Muscle of leg (tissue), 11 donors: ENCODE results near the gene USP34. TPM values are rescaled to one million over a fixed set of nuclear protein-coding genes. Genes with fewer than 3 reads are reported as not detected.
"Not testable (repeated sequence)": the region's sequence is repeated elsewhere in the genome, so short reads cannot be mapped to it uniquely, and the experiment has no call there.

Source experiments
- DNase-seq: peaks from one replicate; pipeline ENCODE4 v3.0.0; 2013
- H3K27ac ChIP-seq: one replicate; pipeline ENCODE4 v1.5.1; 2013; ENCODE audit warnings: mild to moderate bottlenecking, low read length, control low read depth
- H3K27me3 ChIP-seq: one replicate; pipeline ENCODE4 v1.6.1; 2013; ENCODE audit warnings: low read length; ENCODE audit not compliant: control insufficient read depth, insufficient read depth
- H3K36me3 ChIP-seq: one replicate; pipeline ENCODE4 v1.6.1; 2013; ENCODE audit warnings: low read length; ENCODE audit not compliant: control insufficient read depth, insufficient read depth
- H3K4me1 ChIP-seq: one replicate; pipeline ENCODE4 v1.6.1; 2013; ENCODE audit warnings: low read length; ENCODE audit not compliant: control insufficient read depth, insufficient read depth
- H3K4me3 ChIP-seq: one replicate; pipeline ENCODE4 v1.5.1; 2013; ENCODE audit warnings: low read length, control low read depth
- H3K9me3 ChIP-seq: replicated peaks from 2 replicates; pipeline ENCODE4 v1.6.1; 2013; ENCODE audit warnings: low read depth, low read length; ENCODE audit not compliant: control insufficient read depth
- WGBS: methylation state at CpG from one replicate; pipeline ENCODE4 v1.1.5; 2013; ENCODE audit warnings: missing lambda C conversion rate; ENCODE audit not compliant: insufficient coverage; 5-methylcytosine and 5-hydroxymethylcytosine counted together
- polyA plus RNA-seq, 8 donors: library from polyadenylated mRNA; unstranded; fragments of 120-200 nt; gene quantifications; one replicate each; pipeline versions ENCODE4 v1.2.1 to v1.2.3, GENCODE V29; 2013; ENCODE audit warnings: inconsistent platforms in 1 of 8, low replicate concordance in 1 of 8; ENCODE audit not compliant: insufficient read length in 8 of 8, insufficient read depth in 1 of 8
- total RNA-seq: library from RNA; stranded (reverse); fragments of 120-200 nt; gene quantifications from one replicate; pipeline ENCODE4 v1.2.4, GENCODE V29; 2013

The USP34 gene
- total and polyA plus RNA-seq, 9 donors = 62.5 to 88.2 (median 77.9) TPM

GRCh38 chr2:61165082-61165481, 305.8 kb downstream of the USP34 start:
- H3K27ac ChIP-seq, H3K9me3 ChIP-seq, H3K27me3 ChIP-seq, H3K4me1 ChIP-seq, H3K4me3 ChIP-seq, DNase-seq: not testable (repeated sequence)
- 57% methylated on average over 1 of the region's 7 CpGs for WGBS
- peaks cover 20% of the 10 kb centered on the region for H3K36me3 ChIP-seq

DNA sequence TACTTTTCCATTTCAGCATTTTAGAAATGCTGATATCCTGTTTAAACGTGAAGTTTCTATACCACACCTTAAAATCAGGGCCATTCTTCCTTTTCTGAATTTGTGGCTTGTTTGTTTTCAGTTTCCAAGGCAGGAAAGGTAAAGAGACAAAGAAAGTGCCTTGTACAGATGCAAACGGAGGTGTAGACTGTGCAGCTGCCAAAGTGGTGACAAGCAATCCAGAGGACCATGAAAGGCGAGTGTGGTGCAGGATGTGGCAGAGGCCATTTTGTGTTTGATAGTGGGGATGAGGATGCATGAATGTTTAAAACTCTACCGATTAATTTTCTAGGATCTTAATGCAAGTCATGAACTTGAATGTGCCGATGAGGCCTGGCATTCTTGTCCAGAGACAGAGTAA, 308.2 kb downstream of the USP34 start:
- no peak overlapping the region for H3K4me3 ChIP-seq
- H3K9me3 ChIP-seq = peaks cover 2% of the 10 kb centered on the region
- WGBS = 96% methylated on average over 4 of the region's 5 CpGs
- no peaks in the 10 kb centered on the region for H3K4me1 ChIP-seq
- peaks cover 25% of the 10 kb centered on the region for H3K36me3 ChIP-seq
- H3K27me3 ChIP-seq = no peaks in the 10 kb centered on the region
- DNase-seq = no peak
- H3K27ac ChIP-seq = no peak overlapping the region

GRCh38 chr2:61161888-61162287, 309.0 kb downstream of the USP34 start, which contains the start of gene C2orf74:
Gene C2orf74 (plus strand): TSS chr2:61162188. CDS start chr2:61162515, 327 bp downstream.
- Histone ChIP-seq H3K9me3 (peaks cover 2% of the 10 kb centered on the region), H3K4me3 (no peak within 1 kb of the TSS), H3K36me3 (peaks cover 24% of the 10 kb centered on the region), H3K27ac (no peak within 1 kb of the TSS), H3K4me1 (no peaks in the 10 kb centered on the region), H3K27me3 (no peaks in the 10 kb centered on the region)
- WGBS = 91% methylated on average over 2 of the region's 5 CpGs
- no peak for DNase-seq

GRCh38 chr2:61158356-61158955, 312.4 kb downstream of the USP34 start:
- H3K36me3 ChIP-seq = peaks cover 9% of the 10 kb centered on the region
- no peaks in the 10 kb centered on the region for H3K27me3 ChIP-seq
- H3K4me3 ChIP-seq = no peak overlapping the region
- no peaks in the 10 kb centered on the region for H3K4me1 ChIP-seq
- no peak overlapping the region for H3K27ac ChIP-seq
- H3K9me3 ChIP-seq = peaks cover 2% of the 10 kb centered on the region
- DNase-seq = no peak
- WGBS = 55% methylated on average over 3 of the region's 3 CpGs

DNA sequence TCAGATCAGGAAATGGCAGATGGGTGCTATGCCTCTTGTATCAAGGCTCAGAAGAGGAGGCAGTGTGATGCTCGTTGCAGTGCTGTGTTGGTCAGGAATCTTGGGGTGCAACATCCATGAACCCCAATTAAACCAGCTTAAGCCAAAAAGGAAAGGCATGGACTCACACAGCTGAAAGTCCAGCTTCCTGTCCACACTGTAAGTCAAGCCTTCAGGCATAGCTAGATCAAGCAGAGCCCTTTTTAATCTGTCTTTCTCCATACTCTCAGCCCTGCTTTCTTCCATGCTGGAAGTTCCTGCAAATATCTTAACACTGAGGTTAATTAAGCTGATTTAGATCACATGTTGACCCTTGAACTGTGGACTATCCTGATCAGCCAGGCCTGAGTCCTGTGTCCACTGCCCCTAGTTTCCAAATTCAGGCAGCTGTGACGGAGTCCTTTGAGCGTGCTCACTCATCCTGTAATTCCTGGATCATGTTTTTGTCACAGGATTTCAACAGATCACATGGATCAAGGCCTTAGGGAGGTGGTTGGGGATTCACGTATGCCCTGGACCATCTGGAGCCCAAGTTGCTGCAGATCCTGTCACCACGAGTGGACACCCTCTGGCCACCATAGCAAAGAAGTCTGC, 313.4 kb downstream of the USP34 start:
- 100% methylated on average over 2 of the region's 5 CpGs for WGBS
- no peak overlapping the region for H3K27ac ChIP-seq
- DNase-seq = no peak

DNA sequence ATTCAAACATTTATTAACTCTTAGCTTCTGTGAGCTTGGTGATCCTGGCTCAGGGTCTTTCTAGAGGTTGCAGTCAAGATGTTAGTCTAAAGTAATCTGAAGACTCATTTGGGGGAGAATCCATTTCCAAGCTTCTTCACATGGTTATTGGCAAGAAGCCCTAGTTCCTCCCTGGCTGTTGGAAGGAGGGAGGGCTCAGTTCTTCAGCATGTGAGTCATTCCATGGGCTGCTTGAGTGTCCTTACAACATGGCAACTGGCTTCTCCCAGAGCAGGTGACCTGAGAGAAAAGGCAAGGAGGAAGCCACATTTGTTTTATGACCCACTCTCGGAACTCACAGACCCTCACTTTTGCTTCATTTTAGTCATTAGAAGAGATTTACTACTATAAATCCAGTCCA, 319.5 kb downstream of the USP34 start:
- no peaks in the 10 kb centered on the region for H3K4me1 ChIP-seq
- H3K36me3 ChIP-seq = peaks cover 28% of the 10 kb centered on the region
- no peaks in the 10 kb centered on the region for H3K27me3 ChIP-seq
- WGBS = no CpG with 5 or more reads among the region's 1 CpG
- H3K27ac ChIP-seq = no peak overlapping the region
- H3K4me3 ChIP-seq = no peak overlapping the region
- DNase-seq = no peak
- no peaks in the 10 kb centered on the region for H3K9me3 ChIP-seq

More for the DNA sequence above, 313.4 kb downstream of the USP34 start:
- Histone ChIP-seq H3K36me3 (peaks cover 9% of the 10 kb centered on the region), H3K4me3 (no peak overlapping the region), H3K4me1 (no peaks in the 10 kb centered on the region), H3K9me3 (peaks cover 2% of the 10 kb centered on the region), H3K27me3 (no peaks in the 10 kb centered on the region)

DNA sequence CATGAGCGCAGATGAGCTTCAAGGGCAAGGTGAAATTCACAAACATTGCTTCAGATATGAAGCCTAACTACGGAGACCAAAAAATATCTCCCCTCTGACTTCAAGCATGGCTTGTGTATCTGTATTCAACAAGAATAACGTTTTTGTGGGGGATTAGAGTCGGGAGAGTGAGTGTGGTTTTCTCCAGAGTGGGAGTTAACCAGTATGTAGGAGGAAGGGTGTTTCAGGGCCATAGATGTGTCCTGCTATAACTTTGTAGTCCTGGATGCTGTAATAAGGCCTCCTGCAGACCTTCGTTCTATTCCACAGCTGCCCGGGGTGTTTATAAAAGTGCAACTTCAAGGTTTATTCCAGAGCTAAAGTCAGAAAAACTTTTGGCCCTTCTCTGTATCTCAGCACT, 321.8 kb downstream of the USP34 start:
- H3K4me1 ChIP-seq = peaks cover 4% of the 10 kb centered on the region
- H3K27me3 ChIP-seq = no peaks in the 10 kb centered on the region
- no peaks in the 10 kb centered on the region for H3K9me3 ChIP-seq
- 91% methylated on average over 4 of the region's 6 CpGs for WGBS
- H3K27ac ChIP-seq = no peak overlapping the region
- H3K4me3 ChIP-seq = no peak overlapping the region
- H3K36me3 ChIP-seq = peaks cover 28% of the 10 kb centered on the region
- DNase-seq = no peak

DNA sequence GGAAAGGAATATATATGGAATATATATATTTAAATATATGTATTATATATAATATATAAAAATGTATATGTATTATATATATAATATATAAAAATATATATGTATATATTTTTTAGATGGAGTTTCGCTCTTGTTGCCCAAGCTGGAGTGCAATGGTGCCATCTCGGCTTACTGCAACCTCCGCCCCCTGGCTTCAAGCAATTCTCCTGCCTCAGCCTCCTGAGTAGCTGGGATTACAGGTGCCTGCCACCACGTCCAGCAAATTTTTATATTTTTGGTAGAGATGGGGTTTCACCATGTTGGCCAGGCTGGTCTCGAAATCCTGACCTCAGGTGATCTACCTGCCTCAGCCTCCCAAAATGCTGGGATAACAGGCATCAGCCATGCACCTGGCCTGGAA, 322.8 kb downstream of the USP34 start:
- no CpG with 5 or more reads among the region's 5 CpGs for WGBS
- DNase-seq, H3K9me3 ChIP-seq, H3K4me3 ChIP-seq, H3K27ac ChIP-seq, H3K4me1 ChIP-seq, H3K27me3 ChIP-seq: not testable (repeated sequence)
- peaks cover 28% of the 10 kb centered on the region for H3K36me3 ChIP-seq

DNA sequence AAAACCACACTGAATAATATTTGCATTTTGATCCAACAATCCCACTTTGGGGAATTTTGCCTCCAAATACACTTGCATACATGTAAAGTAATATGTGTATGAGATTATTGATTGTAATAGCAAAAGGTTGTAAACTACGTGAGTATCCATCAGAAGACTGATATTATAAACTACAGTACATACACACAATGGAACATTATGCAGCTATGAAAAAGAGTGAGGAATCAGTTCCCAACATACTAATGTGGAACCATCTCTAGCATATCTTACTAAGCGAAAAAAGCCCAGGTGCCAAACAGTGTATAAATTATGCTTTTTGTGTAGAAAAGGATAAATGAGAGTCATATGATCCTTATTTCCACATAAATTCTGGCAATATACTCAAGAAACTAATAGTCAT, 324.9 kb downstream of the USP34 start:
- no peak for DNase-seq
- Histone ChIP-seq H3K27me3 (no peaks in the 10 kb centered on the region), H3K9me3 (no peaks in the 10 kb centered on the region), H3K27ac (no peak overlapping the region), H3K36me3 (peaks cover 21% of the 10 kb centered on the region), H3K4me3 (no peak overlapping the region), H3K4me1 (peaks cover 4% of the 10 kb centered on the region)
- no CpG with 5 or more reads among the region's 2 CpGs for WGBS

GRCh38 chr2:61144697-61145268, 326.1 kb downstream of the USP34 start:
- H3K27ac ChIP-seq = peak overlapping the region; percentile 87
- no peaks in the 10 kb centered on the region for H3K9me3 ChIP-seq
- peaks cover 4% of the 10 kb centered on the region for H3K4me1 ChIP-seq
- peak; percentile 99 for DNase-seq
- H3K27me3 ChIP-seq = no peaks in the 10 kb centered on the region
- 0% methylated on average over 18 of the region's 31 CpGs for WGBS
- H3K4me3 ChIP-seq = peak overlapping the region; percentile 60
- peaks cover 11% of the 10 kb centered on the region for H3K36me3 ChIP-seq
